Measurements from ENCODE around the gene UQCRHL.
A peak's percentile ranks its signal among the peaks of the same experiment; 100 is the strongest.

UQCRHL gene

DNA sequence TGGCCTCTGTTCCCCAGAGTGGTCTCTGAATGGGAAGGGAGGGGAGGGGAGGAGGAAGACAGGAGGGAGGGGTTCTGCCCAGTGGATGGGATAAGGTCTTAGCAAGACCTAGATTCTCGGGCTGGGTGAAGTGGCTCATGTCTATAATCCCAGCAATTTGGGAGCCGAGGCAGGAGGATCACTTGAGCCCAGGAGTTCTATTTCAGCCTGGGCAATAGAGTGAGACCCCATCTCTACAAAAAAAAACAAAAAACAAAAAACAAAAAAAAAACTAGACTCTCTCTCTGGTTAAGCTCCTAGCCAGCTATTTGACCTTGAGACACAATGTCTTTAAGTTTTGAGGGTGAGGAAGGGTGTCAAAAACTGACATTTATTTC, 11.4 kb downstream of the UQCRHL start:
- no peak for ATAC-seq
- no peak for TF ChIP-seq TOX (CRISPR knock-in tag; IDR thresholded peaks at IDR 0.05; ENCODE audit: borderline replicate concordance)
- no peak for TF ChIP-seq ZNF8 (CRISPR knock-in tag; IDR thresholded peaks at IDR 0.05)
- no peak for TF ChIP-seq ISL1 (CRISPR knock-in tag; IDR thresholded peaks at IDR 0.05)
- TF ChIP-seq, protein P1, sequence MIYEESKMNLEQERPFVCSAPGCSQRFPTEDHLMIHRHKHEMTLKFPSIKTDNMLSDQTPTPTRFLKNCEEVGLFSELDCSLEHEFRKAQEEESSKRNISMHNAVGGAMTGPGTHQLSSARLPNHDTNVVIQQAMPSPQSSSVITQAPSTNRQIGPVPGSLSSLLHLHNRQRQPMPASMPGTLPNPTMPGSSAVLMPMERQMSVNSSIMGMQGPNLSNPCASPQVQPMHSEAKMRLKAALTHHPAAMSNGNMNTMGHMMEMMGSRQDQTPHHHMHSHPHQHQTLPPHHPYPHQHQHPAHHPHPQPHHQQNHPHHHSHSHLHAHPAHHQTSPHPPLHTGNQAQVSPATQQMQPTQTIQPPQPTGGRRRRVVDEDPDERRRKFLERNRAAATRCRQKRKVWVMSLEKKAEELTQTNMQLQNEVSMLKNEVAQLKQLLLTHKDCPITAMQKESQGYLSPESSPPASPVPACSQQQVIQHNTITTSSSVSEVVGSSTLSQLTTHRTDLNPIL (CRISPR knock-in tag; IDR thresholded peaks at IDR 0.05; ENCODE audit: low read depth) = no peak
- TF ChIP-seq ZC3H10 (CRISPR knock-in tag; IDR thresholded peaks at IDR 0.05) = no peak
- no peak for TF ChIP-seq ZNF70 (CRISPR knock-in tag; IDR thresholded peaks at IDR 0.05)
- no peak for TF ChIP-seq OSR1 (CRISPR knock-in tag; IDR thresholded peaks at IDR 0.05)
- TF ChIP-seq SNAI2 (CRISPR knock-in tag; IDR thresholded peaks at IDR 0.05) = no peak
- TF ChIP-seq, protein P2, sequence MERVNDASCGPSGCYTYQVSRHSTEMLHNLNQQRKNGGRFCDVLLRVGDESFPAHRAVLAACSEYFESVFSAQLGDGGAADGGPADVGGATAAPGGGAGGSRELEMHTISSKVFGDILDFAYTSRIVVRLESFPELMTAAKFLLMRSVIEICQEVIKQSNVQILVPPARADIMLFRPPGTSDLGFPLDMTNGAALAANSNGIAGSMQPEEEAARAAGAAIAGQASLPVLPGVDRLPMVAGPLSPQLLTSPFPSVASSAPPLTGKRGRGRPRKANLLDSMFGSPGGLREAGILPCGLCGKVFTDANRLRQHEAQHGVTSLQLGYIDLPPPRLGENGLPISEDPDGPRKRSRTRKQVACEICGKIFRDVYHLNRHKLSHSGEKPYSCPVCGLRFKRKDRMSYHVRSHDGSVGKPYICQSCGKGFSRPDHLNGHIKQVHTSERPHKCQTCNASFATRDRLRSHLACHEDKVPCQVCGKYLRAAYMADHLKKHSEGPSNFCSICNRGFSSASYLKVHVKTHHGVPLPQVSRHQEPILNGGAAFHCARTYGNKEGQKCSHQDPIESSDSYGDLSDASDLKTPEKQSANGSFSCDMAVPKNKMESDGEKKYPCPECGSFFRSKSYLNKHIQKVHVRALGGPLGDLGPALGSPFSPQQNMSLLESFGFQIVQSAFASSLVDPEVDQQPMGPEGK (CRISPR knock-in tag; IDR thresholded peaks at IDR 0.05; ENCODE audit: borderline replicate concordance) = no peak
- TF ChIP-seq, protein P3, sequence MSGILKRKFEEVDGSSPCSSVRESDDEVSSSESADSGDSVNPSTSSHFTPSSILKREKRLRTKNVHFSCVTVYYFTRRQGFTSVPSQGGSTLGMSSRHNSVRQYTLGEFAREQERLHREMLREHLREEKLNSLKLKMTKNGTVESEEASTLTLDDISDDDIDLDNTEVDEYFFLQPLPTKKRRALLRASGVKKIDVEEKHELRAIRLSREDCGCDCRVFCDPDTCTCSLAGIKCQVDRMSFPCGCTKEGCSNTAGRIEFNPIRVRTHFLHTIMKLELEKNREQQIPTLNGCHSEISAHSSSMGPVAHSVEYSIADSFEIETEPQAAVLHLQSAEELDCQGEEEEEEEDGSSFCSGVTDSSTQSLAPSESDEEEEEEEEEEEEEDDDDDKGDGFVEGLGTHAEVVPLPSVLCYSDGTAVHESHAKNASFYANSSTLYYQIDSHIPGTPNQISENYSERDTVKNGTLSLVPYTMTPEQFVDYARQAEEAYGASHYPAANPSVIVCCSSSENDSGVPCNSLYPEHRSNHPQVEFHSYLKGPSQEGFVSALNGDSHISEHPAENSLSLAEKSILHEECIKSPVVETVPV (CRISPR knock-in tag; IDR thresholded peaks at IDR 0.05) = no peak
- TF ChIP-seq BACH2 (CRISPR knock-in tag; IDR thresholded peaks at IDR 0.05; ENCODE audit: borderline replicate concordance) = no peak
- TF ChIP-seq PPARA (CRISPR knock-in tag; IDR thresholded peaks at IDR 0.05; ENCODE audit: borderline replicate concordance) = no peak
- TF ChIP-seq ARNTL (CRISPR knock-in tag; IDR thresholded peaks at IDR 0.05; ENCODE audit: borderline replicate concordance, low read depth) = no peak
- TF ChIP-seq, protein P4, sequence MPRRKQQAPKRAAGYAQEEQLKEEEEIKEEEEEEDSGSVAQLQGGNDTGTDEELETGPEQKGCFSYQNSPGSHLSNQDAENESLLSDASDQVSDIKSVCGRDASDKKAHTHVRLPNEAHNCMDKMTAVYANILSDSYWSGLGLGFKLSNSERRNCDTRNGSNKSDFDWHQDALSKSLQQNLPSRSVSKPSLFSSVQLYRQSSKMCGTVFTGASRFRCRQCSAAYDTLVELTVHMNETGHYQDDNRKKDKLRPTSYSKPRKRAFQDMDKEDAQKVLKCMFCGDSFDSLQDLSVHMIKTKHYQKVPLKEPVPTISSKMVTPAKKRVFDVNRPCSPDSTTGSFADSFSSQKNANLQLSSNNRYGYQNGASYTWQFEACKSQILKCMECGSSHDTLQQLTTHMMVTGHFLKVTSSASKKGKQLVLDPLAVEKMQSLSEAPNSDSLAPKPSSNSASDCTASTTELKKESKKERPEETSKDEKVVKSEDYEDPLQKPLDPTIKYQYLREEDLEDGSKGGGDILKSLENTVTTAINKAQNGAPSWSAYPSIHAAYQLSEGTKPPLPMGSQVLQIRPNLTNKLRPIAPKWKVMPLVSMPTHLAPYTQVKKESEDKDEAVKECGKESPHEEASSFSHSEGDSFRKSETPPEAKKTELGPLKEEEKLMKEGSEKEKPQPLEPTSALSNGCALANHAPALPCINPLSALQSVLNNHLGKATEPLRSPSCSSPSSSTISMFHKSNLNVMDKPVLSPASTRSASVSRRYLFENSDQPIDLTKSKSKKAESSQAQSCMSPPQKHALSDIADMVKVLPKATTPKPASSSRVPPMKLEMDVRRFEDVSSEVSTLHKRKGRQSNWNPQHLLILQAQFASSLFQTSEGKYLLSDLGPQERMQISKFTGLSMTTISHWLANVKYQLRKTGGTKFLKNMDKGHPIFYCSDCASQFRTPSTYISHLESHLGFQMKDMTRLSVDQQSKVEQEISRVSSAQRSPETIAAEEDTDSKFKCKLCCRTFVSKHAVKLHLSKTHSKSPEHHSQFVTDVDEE (CRISPR knock-in tag; IDR thresholded peaks at IDR 0.05) = no peak
- TF ChIP-seq TCF4 (CRISPR knock-in tag; IDR thresholded peaks at IDR 0.05; ENCODE audit: borderline replicate concordance) = no peak
- TF ChIP-seq RARB (CRISPR knock-in tag; IDR thresholded peaks at IDR 0.05) = no peak
- no peak for TF ChIP-seq ZFP30 (CRISPR knock-in tag; IDR thresholded peaks at IDR 0.05)
- no peak for TF ChIP-seq ZFP3 (CRISPR knock-in tag; IDR thresholded peaks at IDR 0.05)
- TF ChIP-seq GLIS3 (CRISPR knock-in tag; IDR thresholded peaks at IDR 0.05) = no peak
- TF ChIP-seq ESRRG (CRISPR knock-in tag; IDR thresholded peaks at IDR 0.05) = no peak

DNA sequence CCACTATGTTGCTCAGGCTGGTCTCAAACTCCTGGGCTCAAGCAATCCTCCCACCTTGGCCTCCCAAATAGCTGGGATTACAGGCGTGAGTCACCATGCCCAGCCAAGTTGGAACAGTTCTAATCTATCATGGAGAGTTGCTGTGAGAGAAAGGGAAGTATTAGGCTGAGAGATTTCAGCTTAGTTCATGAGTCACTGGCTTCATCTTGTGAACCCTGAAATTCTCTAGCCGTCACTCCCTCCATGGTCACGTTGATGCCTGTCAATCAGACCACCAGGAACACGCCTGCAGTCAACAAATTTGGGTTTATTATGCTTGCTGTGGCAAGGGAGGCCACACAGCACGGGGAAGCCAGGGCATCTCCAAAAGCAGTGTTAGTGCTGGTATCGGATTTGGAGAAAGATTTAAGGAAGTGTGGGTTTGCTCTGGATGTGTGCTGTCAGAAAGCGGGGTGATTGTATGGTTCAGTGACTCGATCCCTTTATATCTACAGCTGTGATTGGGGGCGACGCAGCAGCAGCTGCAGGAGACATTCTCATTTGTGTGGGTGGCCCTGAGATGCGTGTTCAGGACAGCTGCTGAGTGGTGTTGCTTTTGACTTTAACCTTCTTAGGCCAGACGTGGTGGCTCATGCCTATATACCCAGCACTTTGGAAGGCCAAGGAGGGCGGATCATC, 18.7 kb downstream of the UQCRHL start:
- peak; percentile 6; the same call in 1 of the 3 replicates for ATAC-seq
- TF ChIP-seq TCF4 (CRISPR knock-in tag; IDR thresholded peaks at IDR 0.05; ENCODE audit: borderline replicate concordance) (no peak), OSR1 (CRISPR knock-in tag; IDR thresholded peaks at IDR 0.05) (no peak)
- TF ChIP-seq, protein P3 (CRISPR knock-in tag; IDR thresholded peaks at IDR 0.05) = no peak

DNA sequence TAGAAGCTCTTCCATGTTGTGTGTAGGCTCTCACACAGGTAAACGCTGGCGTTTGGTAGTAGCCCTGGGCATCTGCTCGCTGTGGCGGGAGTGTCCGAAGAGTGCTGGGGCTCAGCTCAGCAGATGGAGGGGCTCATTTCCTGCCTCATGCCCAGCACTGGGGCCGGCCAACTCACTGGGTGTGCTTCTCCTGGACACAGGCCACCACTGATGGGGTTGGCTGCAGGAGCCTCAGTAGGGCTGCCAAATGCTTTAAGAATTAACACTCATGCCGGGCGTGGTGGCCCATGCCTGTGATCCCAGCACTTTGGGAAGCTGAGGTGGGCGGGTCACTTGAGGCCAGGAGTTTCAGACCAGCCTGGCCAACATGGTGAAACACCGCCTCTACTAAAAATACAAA, 20.9 kb downstream of the UQCRHL start:
- no peak for TF ChIP-seq ZNF565 (CRISPR knock-in tag; conservative IDR thresholded peaks at IDR 0.05; ENCODE audit: low read depth)
- peak; percentile 17 for ATAC-seq

Data from SK-N-SH treated with all-trans-retinoic acid at 6 μM for 48 hours (cell line).